ENCODE data around the gene DAP.

DAP gene

GRCh38 chr5:10655161-10655971 is 105.7 kb downstream of the DAP start:
- Mint-ChIP-seq H3K36me3 (peaks cover 57 to 65% of the 10 kb centered on the region in 2 donors), H3K27me3 (no peaks in the 10 kb centered on the region), H3K27ac (peak overlapping the region; percentile 75), H3K4me3 (no peak overlapping the region), H3K4me1 (peaks cover 17 to 35% of the 10 kb centered on the region in 2 donors), H3K9me3 (no peaks in the 10 kb centered on the region)
- ATAC-seq (replicated peaks) = peak in 1 of 2 donors; percentile 58
- no peak for DNase-seq

DNA sequence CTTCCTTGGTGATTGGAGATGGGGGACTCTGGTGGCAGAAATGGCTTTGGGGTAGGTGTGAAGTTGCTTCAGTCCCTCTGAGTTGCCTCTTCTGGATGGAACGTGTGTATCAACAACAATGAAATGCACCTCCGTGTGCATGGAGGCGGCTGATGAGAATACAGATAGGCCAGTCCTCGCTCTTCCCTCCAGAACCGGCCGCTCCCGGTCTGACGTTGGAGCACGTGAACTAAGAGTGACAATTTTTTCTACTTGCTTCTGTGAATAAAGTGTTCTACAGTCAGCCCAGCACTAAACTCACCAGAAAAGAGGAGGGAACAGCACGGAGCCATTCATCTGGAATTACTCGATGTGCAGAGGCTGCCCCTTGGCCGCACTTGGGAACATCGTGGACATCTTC is 106.5 kb downstream of the DAP start:
- Mint-ChIP-seq H3K4me1 (peaks cover 17 to 35% of the 10 kb centered on the region in 2 donors), H3K27ac (peak overlapping the region; percentile 70), H3K27me3 (no peaks in the 10 kb centered on the region)

DNA sequence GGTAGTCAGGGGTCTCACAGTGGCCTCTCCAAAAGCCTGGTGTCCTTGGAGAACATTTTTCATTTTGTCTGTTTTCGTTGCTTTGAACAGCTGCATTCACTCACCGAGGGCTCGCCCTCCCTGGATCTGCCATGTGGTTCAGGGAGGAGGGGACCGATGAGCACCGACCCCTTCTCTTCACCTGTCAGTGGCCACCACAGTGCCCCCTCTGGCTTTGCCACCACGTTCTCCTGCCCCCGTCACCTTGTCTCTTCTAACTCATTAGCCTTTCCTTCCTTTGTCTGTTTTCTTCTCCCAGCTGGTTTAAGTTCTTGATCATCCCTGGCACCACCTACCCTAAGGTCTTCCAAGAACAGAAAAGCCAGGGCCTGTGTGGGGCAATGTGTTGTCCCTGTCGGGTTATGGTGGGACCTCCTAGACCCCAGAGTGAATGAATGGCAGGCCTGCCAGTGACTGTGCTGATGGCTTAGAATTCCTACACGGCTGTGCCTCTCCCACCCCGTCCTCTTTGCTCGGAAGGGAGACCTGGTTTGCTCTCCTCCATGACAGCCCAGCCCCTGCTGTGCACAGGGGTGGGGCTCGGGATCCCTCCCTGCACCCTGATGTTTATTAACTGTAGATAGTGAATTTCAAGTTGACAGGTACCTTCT is 107.2 kb downstream of the DAP start:
- peaks cover 17 to 35% of the 10 kb centered on the region in 2 donors for H3K4me1 Mint-ChIP-seq
- no peak overlapping the region for H3K4me3 Mint-ChIP-seq
- no peaks in the 10 kb centered on the region for H3K27me3 Mint-ChIP-seq
- no peaks in the 10 kb centered on the region for H3K9me3 Mint-ChIP-seq
- DNase-seq = no peak
- peaks cover 59 to 75% of the 10 kb centered on the region in 2 donors for H3K36me3 Mint-ChIP-seq
- no peak for ATAC-seq (replicated peaks)
- H3K27ac Mint-ChIP-seq = peak overlapping the region; percentile 38

More for the DNA sequence above, 106.5 kb downstream of the DAP start:
- Mint-ChIP-seq H3K9me3 (no peaks in the 10 kb centered on the region), H3K36me3 (peaks cover 59 to 72% of the 10 kb centered on the region in 2 donors), H3K4me3 (no peak overlapping the region)
- DNase-seq (no peak), ATAC-seq (replicated peaks) (no peak)

DNA sequence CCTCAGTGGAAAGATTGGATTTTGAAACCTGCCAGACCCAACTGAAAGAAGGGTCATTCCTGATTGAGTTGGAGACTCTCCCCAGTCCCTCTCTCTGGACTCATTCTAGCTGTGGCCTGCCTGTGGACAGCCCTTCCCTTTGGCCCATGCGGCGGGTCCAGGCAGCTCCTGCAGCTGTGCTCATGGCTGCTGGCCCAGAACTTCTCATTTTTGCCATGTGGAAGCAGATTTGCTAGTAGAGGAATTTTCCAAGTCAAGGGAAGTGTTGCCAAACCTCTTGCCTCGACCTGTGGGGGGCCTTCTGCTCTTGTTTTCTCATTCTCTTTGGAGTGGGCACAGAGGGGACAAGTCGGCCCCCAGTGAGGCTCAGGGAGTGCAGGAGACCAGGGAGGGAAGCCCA is 108.0 kb downstream of the DAP start:
- no peak overlapping the region for H3K4me3 Mint-ChIP-seq
- H3K27me3 Mint-ChIP-seq = no peaks in the 10 kb centered on the region
- ATAC-seq (replicated peaks) = no peak
- peaks cover 17 to 35% of the 10 kb centered on the region in 2 donors for H3K4me1 Mint-ChIP-seq
- no peaks in the 10 kb centered on the region for H3K9me3 Mint-ChIP-seq
- no peak for DNase-seq
- peak overlapping the region; percentile 68 for H3K27ac Mint-ChIP-seq
- peaks cover 67 to 76% of the 10 kb centered on the region in 2 donors for H3K36me3 Mint-ChIP-seq

DNA sequence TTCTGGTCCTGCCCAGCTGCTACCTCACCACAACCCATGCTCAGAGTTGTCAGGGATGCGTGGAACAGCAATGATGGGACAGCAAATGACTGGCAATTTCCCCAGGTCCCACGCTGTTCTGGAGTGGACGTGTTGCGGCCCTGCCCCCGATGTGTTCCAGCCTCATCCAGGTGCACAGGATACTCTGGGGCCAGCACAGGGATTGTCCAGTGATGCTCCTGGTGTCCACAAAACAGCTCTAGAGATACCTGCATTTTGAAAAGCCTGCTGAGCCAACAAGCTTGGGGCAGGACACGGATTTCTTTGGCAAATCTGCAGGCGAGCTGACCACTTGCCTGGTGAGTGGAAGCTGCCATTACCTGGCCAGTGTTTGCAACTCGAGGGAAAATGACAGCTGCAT is 108.4 kb downstream of the DAP start:
- no peak overlapping the region for H3K27ac Mint-ChIP-seq
- no peak for ATAC-seq (replicated peaks)
- H3K9me3 Mint-ChIP-seq = no peaks in the 10 kb centered on the region
- no peak for DNase-seq
- no peaks in the 10 kb centered on the region for H3K27me3 Mint-ChIP-seq
- H3K36me3 Mint-ChIP-seq = peaks cover 72 to 77% of the 10 kb centered on the region in 2 donors
- no peak overlapping the region for H3K4me3 Mint-ChIP-seq
- peaks cover 17 to 35% of the 10 kb centered on the region in 2 donors for H3K4me1 Mint-ChIP-seq

- peaks cover 76 to 82% of the 10 kb centered on the region in 2 donors for H3K36me3 Mint-ChIP-seq
- ATAC-seq (replicated peaks) (no peak), DNase-seq (no peak)
- no peaks in the 10 kb centered on the region for H3K9me3 Mint-ChIP-seq
- no peak overlapping the region for H3K27ac Mint-ChIP-seq
- no peaks in the 10 kb centered on the region for H3K27me3 Mint-ChIP-seq
- H3K4me3 Mint-ChIP-seq = no peak overlapping the region
- H3K4me1 Mint-ChIP-seq = peaks cover 20 to 39% of the 10 kb centered on the region in 2 donors
Measured at GRCh38 chr5:10652151-10652550, 108.9 kb downstream of the DAP start.

- ATAC-seq (replicated peaks) = no peak
Measured at GRCh38 chr5:10649666-10650380, 111.2 kb downstream of the DAP start.

GRCh38 chr5:10648806-10649665 is 112.0 kb downstream of the DAP start:
- no peak for ATAC-seq (replicated peaks)
- Mint-ChIP-seq H3K27ac (peak overlapping the region; percentile 37), H3K4me1 (peaks cover 23 to 46% of the 10 kb centered on the region in 2 donors), H3K4me3 (no peak overlapping the region), H3K27me3 (no peaks in the 10 kb centered on the region), H3K9me3 (peaks cover 0 to 2% of the 10 kb centered on the region in 2 donors), H3K36me3 (peaks cover 74 to 83% of the 10 kb centered on the region in 2 donors)
- no peak for DNase-seq

More at GRCh38 chr5:10649666-10650380, 111.2 kb downstream of the DAP start:
- Mint-ChIP-seq H3K4me3 (no peak overlapping the region), H3K9me3 (no peaks in the 10 kb centered on the region), H3K27me3 (no peaks in the 10 kb centered on the region), H3K27ac (no peak overlapping the region), H3K4me1 (peaks cover 23 to 45% of the 10 kb centered on the region in 2 donors), H3K36me3 (peaks cover 73 to 83% of the 10 kb centered on the region in 2 donors)
- no peak for DNase-seq

DNA sequence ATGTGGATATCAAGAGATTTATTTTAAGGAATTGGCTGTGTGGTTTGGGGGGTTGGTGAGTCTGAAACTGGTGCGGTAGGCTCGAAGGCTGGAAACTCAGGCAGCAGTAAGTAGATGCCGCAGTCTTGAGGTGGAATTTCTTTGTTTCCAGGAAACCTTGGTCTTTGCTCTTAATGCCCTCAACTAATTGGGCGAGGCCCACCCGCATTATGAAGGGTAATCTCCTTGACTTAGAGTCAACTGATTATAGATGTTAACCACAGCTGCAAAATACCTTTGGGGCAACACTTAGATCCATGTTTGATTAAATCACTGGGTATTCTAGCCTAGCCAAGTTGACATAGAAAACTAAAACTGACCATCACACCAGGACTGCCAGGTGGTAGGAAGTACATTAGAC is 113.4 kb downstream of the DAP start:
- Mint-ChIP-seq H3K9me3 (peaks cover 0 to 2% of the 10 kb centered on the region in 2 donors), H3K27me3 (no peaks in the 10 kb centered on the region), H3K4me1 (peaks cover 28 to 49% of the 10 kb centered on the region in 2 donors), H3K36me3 (peaks cover 70 to 78% of the 10 kb centered on the region in 2 donors), H3K27ac (no peak overlapping the region), H3K4me3 (no peak overlapping the region)
- DNase-seq (no peak), ATAC-seq (replicated peaks) (no peak)

GRCh38 chr5:10645671-10646070 is 115.4 kb downstream of the DAP start:
- no peak for ATAC-seq (replicated peaks)
- no peaks in the 10 kb centered on the region for H3K27me3 Mint-ChIP-seq
- no peak for DNase-seq
- peaks cover 32 to 63% of the 10 kb centered on the region in 2 donors for H3K4me1 Mint-ChIP-seq
- peaks cover 72 to 83% of the 10 kb centered on the region in 2 donors for H3K36me3 Mint-ChIP-seq
- peak overlapping the region; percentile 4 for H3K27ac Mint-ChIP-seq
- H3K9me3 Mint-ChIP-seq = peaks cover 0 to 2% of the 10 kb centered on the region in 2 donors
- H3K4me3 Mint-ChIP-seq = no peak overlapping the region

- Mint-ChIP-seq H3K9me3 (peaks cover 0 to 3% of the 10 kb centered on the region in 2 donors), H3K4me3 (peak overlapping the region in 1 of 2 donors; percentile 8), H3K4me1 (peaks cover 33 to 68% of the 10 kb centered on the region in 2 donors), H3K27ac (peak overlapping the region; percentile 92), H3K36me3 (peaks cover 73 to 84% of the 10 kb centered on the region in 2 donors), H3K27me3 (no peaks in the 10 kb centered on the region)
- ATAC-seq (replicated peaks) (peak; percentile 38 to 46), DNase-seq (no peak)
Measured at GRCh38 chr5:10645146-10645545, 115.9 kb downstream of the DAP start.

- peaks cover 0 to 5% of the 10 kb centered on the region in 2 donors for H3K9me3 Mint-ChIP-seq
- H3K4me3 Mint-ChIP-seq = peak overlapping the region; percentile 6 to 41
Measured at GRCh38 chr5:10644192-10644591, 116.8 kb downstream of the DAP start.

GRCh38 chr5:10642367-10642766 is 118.7 kb downstream of the DAP start:
- Mint-ChIP-seq H3K4me3 (no peak overlapping the region), H3K27me3 (no peaks in the 10 kb centered on the region), H3K4me1 (peaks cover 44 to 84% of the 10 kb centered on the region in 2 donors), H3K36me3 (peaks cover 70 to 79% of the 10 kb centered on the region in 2 donors), H3K9me3 (peaks cover 4 to 10% of the 10 kb centered on the region in 2 donors), H3K27ac (peak overlapping the region; percentile 59)
- no peak for DNase-seq
- no peak for ATAC-seq (replicated peaks)

More at GRCh38 chr5:10644192-10644591, 116.8 kb downstream of the DAP start:
- Mint-ChIP-seq H3K27me3 (no peaks in the 10 kb centered on the region), H3K36me3 (peaks cover 74 to 79% of the 10 kb centered on the region in 2 donors), H3K27ac (peak overlapping the region; percentile 92), H3K4me1 (peaks cover 36 to 72% of the 10 kb centered on the region in 2 donors)
- no peak for ATAC-seq (replicated peaks)
- DNase-seq = no peak

All from stimulated activated naive B cell treated with anti-CD40 and anti-IgM and Interleukin-4, amounts not matched to agents 10 μg/mL and 1 μg/mL and 100 μg/mL, for 72 hours (primary cell).